ENCODE results near the gene SLC16A10. TPM values are rescaled to one million over a fixed set of nuclear protein-coding genes. Genes with fewer than 3 reads are reported as not detected.
"Not testable (repeated sequence)": the region's sequence is repeated elsewhere in the genome, so short reads cannot be mapped to it uniquely, and the experiment has no call there.

SLC16A10 gene
- total RNA-seq, 4 donors from 2014 or later: 18.7 to 35.8 (median 22.1) TPM

DNA sequence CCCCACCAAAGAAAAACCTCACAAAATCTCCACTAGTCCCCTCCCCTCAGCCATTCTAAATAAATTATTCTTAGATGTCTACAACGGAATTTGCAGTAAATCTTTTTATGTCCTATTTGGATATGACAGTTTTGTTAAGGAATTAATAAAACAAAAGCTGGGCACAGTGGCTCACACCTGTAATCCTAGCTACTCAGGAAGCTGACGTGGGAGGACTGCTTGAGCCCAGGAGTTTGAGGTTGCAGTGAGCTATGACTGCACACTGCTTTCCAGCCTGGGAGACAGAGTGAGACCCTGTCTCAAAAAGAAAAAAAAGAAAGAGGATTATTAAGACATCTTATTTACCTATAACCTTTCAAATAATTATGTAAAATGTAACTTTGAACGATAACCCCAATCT is 165.4 kb downstream of the SLC16A10 start:
- no peaks in the 10 kb centered on the region for H3K27me3 ChIP-seq
- no peak for DNase-seq
- no peaks in the 10 kb centered on the region for H3K9me3 ChIP-seq
- no peak overlapping the region for H3K27ac ChIP-seq
- no peaks in the 10 kb centered on the region for H3K36me3 ChIP-seq
- intact Hi-C loops (cut with DNase I): loop anchor here (10.0 kb wide), 1 partner anchor 392 kb away; no protein-coding TSS in a partner anchor
- 85 to 88% methylated on average over 3 of the region's 3 CpGs for WGBS, 2 donors
- H3K4me1 ChIP-seq: no peaks in the 10 kb centered on the region
- H3K4me3 ChIP-seq (replicated peaks in 1 of 3): no peak overlapping the region
- TF ChIP-seq, protein P1, sequence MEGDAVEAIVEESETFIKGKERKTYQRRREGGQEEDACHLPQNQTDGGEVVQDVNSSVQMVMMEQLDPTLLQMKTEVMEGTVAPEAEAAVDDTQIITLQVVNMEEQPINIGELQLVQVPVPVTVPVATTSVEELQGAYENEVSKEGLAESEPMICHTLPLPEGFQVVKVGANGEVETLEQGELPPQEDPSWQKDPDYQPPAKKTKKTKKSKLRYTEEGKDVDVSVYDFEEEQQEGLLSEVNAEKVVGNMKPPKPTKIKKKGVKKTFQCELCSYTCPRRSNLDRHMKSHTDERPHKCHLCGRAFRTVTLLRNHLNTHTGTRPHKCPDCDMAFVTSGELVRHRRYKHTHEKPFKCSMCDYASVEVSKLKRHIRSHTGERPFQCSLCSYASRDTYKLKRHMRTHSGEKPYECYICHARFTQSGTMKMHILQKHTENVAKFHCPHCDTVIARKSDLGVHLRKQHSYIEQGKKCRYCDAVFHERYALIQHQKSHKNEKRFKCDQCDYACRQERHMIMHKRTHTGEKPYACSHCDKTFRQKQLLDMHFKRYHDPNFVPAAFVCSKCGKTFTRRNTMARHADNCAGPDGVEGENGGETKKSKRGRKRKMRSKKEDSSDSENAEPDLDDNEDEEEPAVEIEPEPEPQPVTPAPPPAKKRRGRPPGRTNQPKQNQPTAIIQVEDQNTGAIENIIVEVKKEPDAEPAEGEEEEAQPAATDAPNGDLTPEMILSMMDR (IDR thresholded peaks at IDR 0.05): no peak
- no peak for TF ChIP-seq POLR2A (IDR thresholded peaks at IDR 0.05)

DNA sequence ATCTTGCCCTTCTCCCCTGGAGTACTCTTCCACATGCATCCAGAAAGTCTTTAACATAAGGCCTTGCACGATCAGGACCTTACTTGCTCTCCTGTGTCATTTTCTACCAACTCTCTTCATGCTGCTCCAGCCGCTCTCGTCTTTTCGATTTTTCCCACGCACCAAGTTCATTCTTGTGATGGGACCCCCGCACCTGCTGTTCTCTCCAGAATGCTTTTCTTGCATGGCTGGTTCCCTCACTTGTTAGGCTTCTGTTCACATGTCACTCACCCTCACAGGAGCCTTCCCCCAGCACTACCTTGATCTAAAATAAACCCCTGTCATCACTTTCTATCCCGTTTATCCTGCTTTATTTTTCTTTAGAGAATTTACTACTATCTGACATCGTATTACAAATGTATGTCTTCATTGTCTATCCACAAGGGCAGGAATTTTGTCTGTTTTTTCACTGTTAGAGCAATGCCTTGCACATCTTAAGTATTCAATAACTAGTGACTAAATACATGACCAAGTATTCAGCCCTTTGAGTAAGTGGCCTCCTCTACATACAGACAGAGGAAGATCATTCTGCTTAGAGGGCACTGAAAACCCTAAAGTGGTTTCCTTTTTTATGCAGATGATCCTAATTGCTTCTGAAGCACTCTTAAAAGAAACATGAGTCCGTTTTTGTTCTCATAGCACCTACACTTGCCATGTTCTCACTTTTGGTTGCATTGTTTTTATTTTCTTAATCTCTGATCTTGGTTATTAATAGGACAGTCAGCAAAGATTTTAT is 166.9 kb downstream of the SLC16A10 start:
- Histone ChIP-seq H3K36me3 (no peaks in the 10 kb centered on the region), H3K9me3 (no peaks in the 10 kb centered on the region), H3K4me3 (replicated peaks in 1 of 3) (no peak overlapping the region), H3K4me1 (no peaks in the 10 kb centered on the region), H3K27ac (no peak overlapping the region), H3K27me3 (no peaks in the 10 kb centered on the region)
- 59 to 65% methylated on average over 9 of the region's 9 CpGs for WGBS, 2 donors
- intact Hi-C loops (cut with DNase I): loop anchor here (10.0 kb wide), 1 partner anchor 391 kb away; no protein-coding TSS in a partner anchor
- TF ChIP-seq, protein P1 (IDR thresholded peaks at IDR 0.05): no peak
- no peak for TF ChIP-seq POLR2A (IDR thresholded peaks at IDR 0.05)
- no peak for DNase-seq

DNA sequence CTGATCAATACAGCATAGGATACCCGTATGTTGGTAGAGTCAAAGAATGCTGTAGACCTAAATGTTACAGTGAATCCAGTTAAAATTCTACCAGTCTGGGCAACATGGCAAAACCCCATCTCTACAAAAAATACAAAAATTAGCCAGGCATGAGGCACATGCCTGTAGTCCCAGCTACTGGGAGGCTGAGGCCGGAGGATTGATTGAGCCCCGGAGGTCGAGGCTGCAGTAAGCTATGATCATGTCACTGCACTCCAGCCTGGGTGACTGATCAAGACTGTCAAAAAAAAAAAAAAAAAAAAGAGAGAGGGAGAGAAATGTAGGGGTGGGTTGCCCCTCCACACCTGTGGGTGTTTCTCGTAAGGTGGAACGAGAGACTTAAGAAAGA is 167.5 kb downstream of the SLC16A10 start:
- H3K36me3 ChIP-seq: no peaks in the 10 kb centered on the region
- intact Hi-C loops (cut with DNase I): loop anchor here (10.0 kb wide), 1 partner anchor 390 kb away; no protein-coding TSS in a partner anchor

DNA sequence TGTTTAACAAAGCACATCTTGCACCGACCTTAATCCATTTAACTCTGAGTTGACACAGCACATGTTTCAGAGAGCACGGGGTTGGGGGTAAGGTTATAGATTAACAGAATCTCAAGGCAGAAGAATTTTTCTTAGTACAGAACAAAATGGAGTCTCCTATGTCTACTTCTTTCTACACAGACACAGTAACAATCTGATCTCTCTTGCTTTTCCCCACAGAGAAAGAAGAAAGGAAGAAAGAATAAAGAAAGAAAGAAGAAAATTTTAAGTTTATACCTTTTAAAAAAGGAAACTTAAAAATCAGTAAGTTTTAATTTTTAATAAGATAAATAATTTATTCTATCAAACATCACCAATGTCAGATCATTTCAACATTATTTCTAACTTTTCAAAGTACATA is 168.5 kb downstream of the SLC16A10 start:
- 10 to 22% methylated on average over 2 of the region's 2 CpGs for WGBS, 2 donors
- DNase-seq; H3K27ac ChIP-seq; H3K36me3 ChIP-seq; H3K4me3 ChIP-seq (replicated peaks in 1 of 3); H3K9me3 ChIP-seq; H3K27me3 ChIP-seq: not testable (repeated sequence)
- H3K4me1 ChIP-seq: peaks cover 9 to 11% of the 10 kb centered on the region in 2 donors
- intact Hi-C loops (cut with DNase I): loop anchor here (10.0 kb wide), 1 partner anchor 389 kb away; no protein-coding TSS in a partner anchor

More for the DNA sequence above, 167.5 kb downstream of the SLC16A10 start:
- WGBS, 2 donors: 85 to 88% methylated on average over 6 of the region's 6 CpGs
- Histone ChIP-seq H3K4me1 (peaks cover under 1 to 1% of the 10 kb centered on the region in 2 donors), H3K9me3 (no peaks in the 10 kb centered on the region), H3K4me3 (replicated peaks in 1 of 3) (no peak overlapping the region), H3K27ac (no peak overlapping the region), H3K27me3 (no peaks in the 10 kb centered on the region)
- TF ChIP-seq, protein P1 (IDR thresholded peaks at IDR 0.05): no peak
- no peak for TF ChIP-seq POLR2A (IDR thresholded peaks at IDR 0.05)
- no peak for DNase-seq

DNA sequence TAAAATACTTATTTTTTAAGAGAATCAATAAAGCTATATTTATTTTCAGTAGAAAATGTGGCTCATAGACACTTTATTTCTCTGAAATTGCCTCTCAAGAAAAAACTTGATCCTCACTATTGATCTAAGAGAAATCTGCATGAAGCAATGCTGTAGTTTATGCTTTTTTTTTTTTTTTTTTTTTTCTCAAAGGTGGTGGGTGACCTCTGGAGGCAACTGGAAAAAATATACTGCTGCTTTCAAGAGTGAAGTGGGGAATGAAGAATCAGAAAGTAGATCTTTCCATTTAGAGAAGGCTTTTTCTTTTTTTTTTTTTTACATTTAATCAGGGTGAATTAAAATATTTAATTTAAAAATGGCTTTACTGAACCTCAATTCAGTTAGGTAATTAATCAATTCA is 169.3 kb downstream of the SLC16A10 start:
- DNase-seq: no peak
- Histone ChIP-seq H3K4me3 (replicated peaks in 1 of 3) (no peak overlapping the region), H3K4me1 (peaks cover 9 to 11% of the 10 kb centered on the region in 2 donors), H3K36me3 (no peaks in the 10 kb centered on the region), H3K27me3 (no peaks in the 10 kb centered on the region), H3K27ac (no peak overlapping the region), H3K9me3 (no peaks in the 10 kb centered on the region)
- intact Hi-C loops (cut with DNase I): loop anchor here (10.0 kb wide), 1 partner anchor 388 kb away; no protein-coding TSS in a partner anchor
- no peak for TF ChIP-seq POLR2A (IDR thresholded peaks at IDR 0.05)
- TF ChIP-seq, protein P1 (IDR thresholded peaks at IDR 0.05): no peak

Data from thyroid gland (tissue), 4 donors.